Neural cell (in vitro differentiated cells): ENCODE data around the gene ITGB1. TPM values are rescaled to one million over a fixed set of nuclear protein-coding genes. Genes with fewer than 3 reads are reported as not detected.
"Not testable (repeated sequence)": the region's sequence is repeated elsewhere in the genome, so short reads cannot be mapped to it uniquely, and the experiment has no call there.

Source experiments
- H2AFZ ChIP-seq: fragments of 200-600, 300-800 bp; sonication (generic), shearing (Covaris generic); 2 replicates; pipeline ENCODE4 v1.6.0; 2014; ENCODE audit warnings: low read depth, mild to moderate bottlenecking, antibody characterized with exemption, low read length, moderate library complexity
- H3F3A ChIP-seq: fragments of 200-600 bp; shearing (Covaris generic); 2 replicates; pipeline ENCODE4 v1.6.1; 2016; ENCODE audit warnings: mild to moderate bottlenecking, moderate library complexity, mixed read lengths, antibody characterized with exemption, low read length; ENCODE audit not compliant: insufficient read depth, poor library complexity, severe bottlenecking
- H3K27ac ChIP-seq: fragments of 200-600, 300-800 bp; sonication (generic), shearing (Covaris generic); 2 replicates; pipeline ENCODE4 v1.5.1; 2014; ENCODE audit warnings: mild to moderate bottlenecking, low read length, moderate library complexity
- H3K27me3 ChIP-seq: fragments of 300-800, 200-600 bp; sonication (generic), shearing (Covaris generic); 2 replicates; pipeline ENCODE4 v1.6.0; 2014; ENCODE audit warnings: mild to moderate bottlenecking, low read depth, low read length, moderate library complexity; ENCODE audit not compliant: insufficient read depth
- H3K36me3 ChIP-seq: fragments of 300-800, 200-600 bp; sonication (generic), shearing (Covaris generic); 2 replicates; pipeline ENCODE4 v1.5.1; 2014; ENCODE audit warnings: mild to moderate bottlenecking, antibody characterized with exemption, low read length, moderate library complexity; ENCODE audit not compliant: insufficient read depth
- H3K4me2 ChIP-seq: fragments of 300-800, 200-600 bp; sonication (generic), shearing (Covaris generic); 2 replicates; pipeline ENCODE4 v1.6.0; 2014; ENCODE audit warnings: mild to moderate bottlenecking, low read length
- H3K4me3 ChIP-seq: fragments of 300-800, 200-600 bp; sonication (generic), shearing (Covaris generic); 2 replicates; pipeline ENCODE4 v1.5.1; 2014; ENCODE audit warnings: mild to moderate bottlenecking, low read length, moderate library complexity
- H3K79me2 ChIP-seq: fragments of 200-600 bp; shearing (Covaris generic); replicated peaks from 2 replicates; pipeline ENCODE4 v1.6.0; 2014; ENCODE audit warnings: mild to moderate bottlenecking, low read length, moderate library complexity; ENCODE audit not compliant: insufficient read depth
- H3K9ac ChIP-seq: fragments of 300-800, 200-600 bp; sonication (generic), shearing (Covaris generic); 2 replicates; pipeline ENCODE4 v1.6.1; 2016; ENCODE audit warnings: mild to moderate bottlenecking, low read length, mixed read lengths
- H3K9me2 ChIP-seq: fragments of 200-600 bp; shearing (Covaris generic); 2 replicates; pipeline ENCODE4 v1.6.1; 2016; ENCODE audit warnings: mild to moderate bottlenecking, low read length, mixed read lengths; ENCODE audit not compliant: insufficient read depth
- H3K9me3 ChIP-seq: fragments of 200-600, 300-800 bp; sonication (generic), shearing (Covaris generic); 2 replicates; pipeline ENCODE4 v1.6.1; 2016; ENCODE audit warnings: mild to moderate bottlenecking, mixed run types, low read length, moderate library complexity, mixed read lengths
- H4K20me1 ChIP-seq: fragments of 200-600 bp; shearing (Covaris generic); 2 replicates; pipeline ENCODE4 v1.6.1; 2016; ENCODE audit warnings: mild to moderate bottlenecking, mixed run types; ENCODE audit not compliant: insufficient read depth
- CTCF ChIP-seq: fragments of 450-650 bp; IDR thresholded peaks from 2 replicates; pipeline ENCODE4 v1.5.1; 2014; ENCODE audit warnings: antibody characterized with exemption, mild to moderate bottlenecking, moderate library complexity; ENCODE audit not compliant: poor library complexity, severe bottlenecking
- EP300 ChIP-seq: fragments of 450-650 bp; conservative IDR thresholded peaks from 2 replicates; pipeline ENCODE4 v1.6.1; 2014; ENCODE audit warnings: antibody characterized with exemption, mild to moderate bottlenecking, moderate library complexity; ENCODE audit not compliant: poor library complexity, severe bottlenecking
- EZH2 ChIP-seq: fragments of 200-600, 300-800 bp; shearing (Covaris generic), sonication (generic); IDR thresholded peaks from 2 replicates; pipeline ENCODE4 v1.6.1; 2014; ENCODE audit warnings: antibody characterized with exemption, low read length, borderline replicate concordance, mild to moderate bottlenecking; ENCODE audit not compliant: insufficient read depth, poor library complexity, severe bottlenecking
- MXI1 ChIP-seq: fragments of 450-650 bp; conservative IDR thresholded peaks from 2 replicates; pipeline ENCODE4 v1.6.1; 2014; ENCODE audit warnings: antibody characterized with exemption, mild to moderate bottlenecking; ENCODE audit not compliant: poor library complexity, severe bottlenecking
- POLR2AphosphoS5 ChIP-seq: IDR thresholded peaks from 2 replicates; pipeline ENCODE4 v1.6.1; 2012
- RAD21 ChIP-seq: fragments of 450-650 bp; conservative IDR thresholded peaks from 2 replicates; pipeline ENCODE4 v1.6.1; 2014; ENCODE audit warnings: antibody characterized with exemption, mild to moderate bottlenecking, moderate library complexity
- REST ChIP-seq: IDR thresholded peaks from 2 replicates; pipeline ENCODE4 v1.6.1; 2012; ENCODE audit warnings: borderline replicate concordance
- SMC3 ChIP-seq: fragments of 450-650 bp; conservative IDR thresholded peaks from 2 replicates; pipeline ENCODE4 v1.6.1; 2014; ENCODE audit warnings: antibody characterized with exemption, mild to moderate bottlenecking, moderate library complexity; ENCODE audit not compliant: poor library complexity
- TAF1 ChIP-seq: IDR thresholded peaks from 2 replicates; pipeline ENCODE4 v1.6.1; 2012; ENCODE audit warnings: low read depth
- polyA plus RNA-seq: library from polyadenylated mRNA; depleted of rRNA; stranded (reverse); fragments of >200 nt; gene quantifications from 2 replicates; pipeline ENCODE4 v1.2.3, GENCODE V29; 2014

ITGB1 gene
- polyA plus RNA-seq, 1 donor from 2014 or later: 62.4 TPM

- no peaks in the 10 kb centered on the region for H3K79me2 ChIP-seq
- H3K9me3 ChIP-seq: no peaks in the 10 kb centered on the region
- H3K9me2 ChIP-seq: no peaks in the 10 kb centered on the region
- H3K4me3 ChIP-seq: peak overlapping the region; percentile 64
- H3K36me3 ChIP-seq: no peaks in the 10 kb centered on the region
- peak overlapping the region; percentile 60 for H3K4me2 ChIP-seq
- H3F3A ChIP-seq: no peaks in the 10 kb centered on the region
- peak overlapping the region; percentile 76 for H3K9ac ChIP-seq
- TF ChIP-seq POLR2AphosphoS5: peak; percentile 94
- peak; percentile 36 for TF ChIP-seq RAD21
- TF ChIP-seq TAF1: peak; percentile 94
- no peak for TF ChIP-seq CTCF
- peak; percentile 72 for TF ChIP-seq EP300
- no peak for TF ChIP-seq SMC3
- TF ChIP-seq EZH2: no peak
- peak; percentile 66 for TF ChIP-seq MXI1
- TF ChIP-seq REST: peak; percentile 82
- H2AFZ ChIP-seq: peak overlapping the region; percentile 85
- H3K27me3 ChIP-seq: no peaks in the 10 kb centered on the region
- no peaks in the 10 kb centered on the region for H4K20me1 ChIP-seq
- H3K27ac ChIP-seq: peak overlapping the region; percentile 75
Observed at GRCh38 chr10:32980558-32981468, 22.8 kb upstream of the ITGB1 start.

GRCh38 chr10:32980242-32980557 is 22.2 kb upstream of the ITGB1 start:
- Histone ChIP-seq H3K79me2 (no peaks in the 10 kb centered on the region), H3K9me3 (no peaks in the 10 kb centered on the region), H3K27me3 (no peaks in the 10 kb centered on the region), H2AFZ (peak overlapping the region; percentile 85), H3K9me2 (no peaks in the 10 kb centered on the region), H3K4me2 (peak overlapping the region; percentile 60), H3K4me3 (peak overlapping the region; percentile 64), H3K36me3 (no peaks in the 10 kb centered on the region), H3F3A (no peaks in the 10 kb centered on the region), H4K20me1 (no peaks in the 10 kb centered on the region), H3K9ac (peak overlapping the region; percentile 76), H3K27ac (peak overlapping the region; percentile 75)
- no peak for TF ChIP-seq EP300
- TF ChIP-seq MXI1: no peak
- no peak for TF ChIP-seq POLR2AphosphoS5
- TF ChIP-seq REST: no peak
- no peak for TF ChIP-seq CTCF
- no peak for TF ChIP-seq TAF1
- TF ChIP-seq EZH2: no peak
- no peak for TF ChIP-seq RAD21
- no peak for TF ChIP-seq SMC3

DNA sequence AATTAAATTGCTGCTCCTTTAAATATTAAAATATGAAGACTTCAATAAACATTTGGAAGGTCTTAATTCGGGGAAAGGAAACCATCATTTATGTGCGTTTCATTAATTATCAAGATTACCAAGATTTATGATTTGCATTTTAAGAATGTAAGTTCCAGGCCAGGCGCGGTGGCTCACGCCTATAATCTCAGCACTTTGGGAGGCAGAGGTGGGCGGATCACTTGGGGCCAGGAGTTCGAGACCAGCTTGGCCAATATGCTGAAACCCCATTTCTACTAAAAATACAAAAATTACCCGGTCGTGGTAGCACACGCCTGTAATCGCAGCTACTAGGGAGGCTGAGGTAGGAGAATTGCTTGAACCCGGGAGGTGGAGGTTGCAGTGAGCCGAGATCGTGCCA is 21.7 kb upstream of the ITGB1 start:
- not testable (repeated sequence) for H3K4me2 ChIP-seq, H3K79me2 ChIP-seq, H3K9me2 ChIP-seq, H3K27me3 ChIP-seq, H4K20me1 ChIP-seq, H3K9me3 ChIP-seq, H3K36me3 ChIP-seq, H3F3A ChIP-seq, H2AFZ ChIP-seq
- peak overlapping the region; percentile 64 for H3K4me3 ChIP-seq
- H3K27ac ChIP-seq: peak overlapping the region; percentile 75
- peak overlapping the region; percentile 76 for H3K9ac ChIP-seq
